Endothelial cell (in vitro differentiated cells): ENCODE measurements around the gene SKI. TPM values are rescaled to one million over a fixed set of nuclear protein-coding genes. Genes with fewer than 3 reads are reported as not detected.

Experiments used
- DNase-seq: peaks from one replicate; pipeline ENCODE4 v3.0.0; 2021; ENCODE audit warnings: low spot score
- H3K27ac Mint-ChIP-seq: one replicate; pipeline ENCODE4 v1.8.0; 2021; ENCODE audit warnings: mixed read lengths, inconsistent platforms; ENCODE audit not compliant: unreplicated experiment
- H3K27me3 Mint-ChIP-seq: one replicate; pipeline ENCODE4 v1.8.0; 2021; ENCODE audit warnings: mild to moderate bottlenecking, moderate library complexity, mixed read lengths, inconsistent platforms; ENCODE audit not compliant: unreplicated experiment
- H3K36me3 Mint-ChIP-seq: one replicate; pipeline ENCODE4 v1.8.0; 2021; ENCODE audit warnings: mild to moderate bottlenecking, low read depth, mixed read lengths, inconsistent platforms; ENCODE audit not compliant: unreplicated experiment
- H3K4me1 Mint-ChIP-seq: one replicate; pipeline ENCODE4 v1.8.0; 2021; ENCODE audit warnings: mild to moderate bottlenecking, mixed read lengths, inconsistent platforms; ENCODE audit not compliant: unreplicated experiment
- H3K4me3 Mint-ChIP-seq: one replicate; pipeline ENCODE4 v1.8.0; 2021; ENCODE audit warnings: mild to moderate bottlenecking, mixed read lengths, inconsistent platforms; ENCODE audit not compliant: unreplicated experiment
- H3K9me3 Mint-ChIP-seq: one replicate; pipeline ENCODE4 v1.8.0; 2021; ENCODE audit warnings: mixed read lengths, inconsistent platforms; ENCODE audit not compliant: unreplicated experiment
- CTCF ChIP-seq: fragments of 200-600 bp; sonication (generic); IDR thresholded peaks from one replicate; pipeline ENCODE4 v1.5.0; 2021; ENCODE audit warnings: antibody characterized with exemption; ENCODE audit not compliant: unreplicated experiment
- total RNA-seq: library from RNA; stranded (reverse); fragmentation: NEBNext Ultra II Directional; extraction: Animal tissue kit (Norgen Biotek cat#: 25700); gene quantifications from one replicate; pipeline ENCODE4 v1.2.1, GENCODE V29; 2021; ENCODE audit not compliant: unreplicated experiment

The SKI gene
- total RNA-seq, 1 donor from 2014 or later, result 73.3 TPM

GRCh38 chr1:2205191-2205952, 22.7 kb upstream of the SKI start:
- Mint-ChIP-seq H3K36me3 (peaks cover 3% of the 10 kb centered on the region), H3K27me3 (peaks cover 11% of the 10 kb centered on the region), H3K27ac (no peak overlapping the region), H3K4me3 (no peak overlapping the region), H3K9me3 (no peaks in the 10 kb centered on the region), H3K4me1 (peaks cover 2% of the 10 kb centered on the region)
- TF ChIP-seq CTCF, result no peak
- peak; percentile 94 for DNase-seq

DNA sequence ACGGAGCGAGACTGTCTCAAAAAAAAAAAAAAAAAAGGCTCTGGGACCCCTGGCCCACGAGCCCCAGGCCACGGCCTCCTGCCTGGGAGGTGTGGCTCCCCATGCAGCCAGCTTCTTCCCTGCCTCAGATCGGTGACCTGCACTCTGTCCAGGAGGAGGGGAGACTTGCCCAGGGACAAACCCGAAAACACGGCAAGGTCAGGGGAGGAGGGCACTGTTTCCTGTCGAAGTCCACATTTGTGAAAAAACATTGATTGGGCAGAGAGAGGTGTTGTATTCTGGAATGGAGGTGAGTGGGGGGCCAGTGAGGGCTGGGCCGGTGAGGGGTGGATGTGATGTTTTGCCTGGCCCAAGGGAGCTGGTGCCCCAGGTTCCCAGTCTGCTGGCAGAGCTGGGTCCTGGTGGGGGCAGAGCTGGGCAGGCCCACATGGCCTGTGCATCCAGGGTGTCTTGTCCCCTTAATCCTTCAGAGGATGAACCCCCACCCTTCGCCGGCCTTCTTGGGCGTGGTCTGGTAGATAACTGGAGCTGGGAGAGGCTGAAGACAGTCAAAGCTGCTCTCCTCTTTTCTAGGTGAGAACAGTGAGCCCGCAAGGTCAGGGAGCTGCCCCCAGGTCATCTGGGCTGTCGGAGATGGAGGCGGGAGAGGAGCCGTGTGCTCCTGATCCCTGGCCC, 21.2 kb upstream of the SKI start:
- no peak for DNase-seq
- peaks cover 2% of the 10 kb centered on the region for H3K4me1 Mint-ChIP-seq
- H3K27ac Mint-ChIP-seq, result no peak overlapping the region
- peaks cover 3% of the 10 kb centered on the region for H3K36me3 Mint-ChIP-seq
- H3K9me3 Mint-ChIP-seq, result no peaks in the 10 kb centered on the region
- H3K27me3 Mint-ChIP-seq, result peaks cover 10% of the 10 kb centered on the region
- H3K4me3 Mint-ChIP-seq, result no peak overlapping the region
- no peak for TF ChIP-seq CTCF

- TF ChIP-seq CTCF, result no peak
- H3K9me3 Mint-ChIP-seq, result no peaks in the 10 kb centered on the region
- DNase-seq, result no peak
- peak overlapping the region; percentile 31 for H3K27ac Mint-ChIP-seq
- no peak overlapping the region for H3K4me3 Mint-ChIP-seq
- H3K4me1 Mint-ChIP-seq, result peaks cover 2% of the 10 kb centered on the region
- peaks cover 10% of the 10 kb centered on the region for H3K27me3 Mint-ChIP-seq
- peaks cover 3% of the 10 kb centered on the region for H3K36me3 Mint-ChIP-seq
Measured at GRCh38 chr1:2208309-2209239, 19.5 kb upstream of the SKI start.

- TF ChIP-seq CTCF, result no peak
- H3K4me3 Mint-ChIP-seq, result no peak overlapping the region
- DNase-seq, result no peak
- peaks cover 2% of the 10 kb centered on the region for H3K4me1 Mint-ChIP-seq
- peaks cover 3% of the 10 kb centered on the region for H3K36me3 Mint-ChIP-seq
- peaks cover 7% of the 10 kb centered on the region for H3K27me3 Mint-ChIP-seq
- peak overlapping the region; percentile 31 for H3K27ac Mint-ChIP-seq
- no peaks in the 10 kb centered on the region for H3K9me3 Mint-ChIP-seq
Measured at GRCh38 chr1:2209400-2210083, 18.6 kb upstream of the SKI start.
